Bronchial epithelial cell (primary cell): ENCODE measurements around the gene TINAGL1. TPM values are rescaled to one million over a fixed set of nuclear protein-coding genes. Genes with fewer than 3 reads are reported as not detected.

ENCODE experiments used
- DNase-seq: peaks from one replicate; pipeline ENCODE4 v3.0.0-alpha.2; 2010; ENCODE audit warnings: low read depth
- FAIRE-seq: peaks from 2 replicates; lab custom pipeline; 2011; peaks lifted over from hg19 to GRCh38; lab: Jason Lieb, UNC
- H3K27me3 ChIP-seq: 2 replicates; pipeline ENCODE4 v1.5.1; 2011; ENCODE audit warnings: low read length; ENCODE audit not compliant: control insufficient read depth, insufficient read depth
- H3K36me3 ChIP-seq: 2 replicates; pipeline ENCODE4 v1.5.1; 2011; ENCODE audit warnings: low read length; ENCODE audit not compliant: control insufficient read depth, insufficient read depth
- H3K4me3 ChIP-seq: 2 replicates; pipeline ENCODE4 v1.5.1; 2011; ENCODE audit warnings: mild to moderate bottlenecking, low read depth, low read length, control low read depth
- total RNA-seq: library from RNA; depleted of rRNA; stranded (reverse); fragments of >200 nt; gene quantifications from 2 replicates; pipeline ENCODE4 v1.2.1, GENCODE V29; 2014
- TF ChIP-seq, protein P1 (sequence below): IDR thresholded peaks from 2 replicates; pipeline ENCODE4 v1.5.1; 2011; ENCODE audit warnings: mild to moderate bottlenecking, moderate library complexity, low read length, control low read depth, inconsistent platforms; ENCODE audit not compliant: insufficient read depth, severe bottlenecking

TINAGL1 gene
- total RNA-seq, 1 donor from 2014 or later: 154 TPM

DNA sequence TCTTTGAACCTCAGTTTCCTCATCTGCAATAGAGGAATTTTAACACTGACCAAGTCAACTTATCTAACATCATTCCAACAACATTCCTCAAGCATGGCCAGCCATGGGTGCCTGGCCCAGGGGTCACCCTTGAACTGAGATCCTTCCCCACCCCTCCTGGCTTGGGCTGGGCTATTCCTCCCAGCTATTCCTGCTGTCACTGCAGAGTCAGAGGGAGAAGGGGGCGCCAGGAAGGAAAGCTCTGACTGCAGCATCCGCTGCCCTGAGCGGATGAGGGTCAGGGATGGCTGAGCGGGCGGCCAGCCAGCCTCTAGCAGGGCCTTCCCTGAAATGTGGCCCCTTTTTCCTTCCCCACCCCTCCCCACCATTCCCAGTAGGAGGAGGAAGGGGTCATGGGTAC lies 3.1 kb downstream of the TINAGL1 start:
- no peak overlapping the region for H3K4me3 ChIP-seq
- no peak for FAIRE-seq

DNA sequence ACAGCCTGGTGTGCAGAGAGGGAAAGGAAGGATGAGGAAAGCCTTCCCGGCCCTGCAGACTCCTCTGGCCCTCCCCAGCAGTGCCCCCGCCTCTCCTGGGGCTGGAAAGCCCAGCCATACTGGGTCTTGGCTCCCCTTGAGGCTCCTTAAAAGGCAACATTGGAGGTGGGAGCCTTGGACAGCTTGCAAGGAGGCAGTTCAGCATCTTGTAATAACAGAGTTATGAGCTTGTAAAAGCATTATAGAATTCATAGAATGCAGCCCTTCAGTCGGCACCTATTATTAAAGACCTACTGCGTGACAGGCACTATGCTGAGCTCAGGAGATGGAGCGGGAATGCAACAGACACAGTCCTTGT lies 4.2 kb downstream of the TINAGL1 start:
- Histone ChIP-seq H3K4me3 (no peak overlapping the region), H3K27me3 (no peaks in the 10 kb centered on the region), H3K36me3 (peaks cover 21% of the 10 kb centered on the region)
- no peak for DNase-seq
- no peak for FAIRE-seq
- TF ChIP-seq, protein P1, sequence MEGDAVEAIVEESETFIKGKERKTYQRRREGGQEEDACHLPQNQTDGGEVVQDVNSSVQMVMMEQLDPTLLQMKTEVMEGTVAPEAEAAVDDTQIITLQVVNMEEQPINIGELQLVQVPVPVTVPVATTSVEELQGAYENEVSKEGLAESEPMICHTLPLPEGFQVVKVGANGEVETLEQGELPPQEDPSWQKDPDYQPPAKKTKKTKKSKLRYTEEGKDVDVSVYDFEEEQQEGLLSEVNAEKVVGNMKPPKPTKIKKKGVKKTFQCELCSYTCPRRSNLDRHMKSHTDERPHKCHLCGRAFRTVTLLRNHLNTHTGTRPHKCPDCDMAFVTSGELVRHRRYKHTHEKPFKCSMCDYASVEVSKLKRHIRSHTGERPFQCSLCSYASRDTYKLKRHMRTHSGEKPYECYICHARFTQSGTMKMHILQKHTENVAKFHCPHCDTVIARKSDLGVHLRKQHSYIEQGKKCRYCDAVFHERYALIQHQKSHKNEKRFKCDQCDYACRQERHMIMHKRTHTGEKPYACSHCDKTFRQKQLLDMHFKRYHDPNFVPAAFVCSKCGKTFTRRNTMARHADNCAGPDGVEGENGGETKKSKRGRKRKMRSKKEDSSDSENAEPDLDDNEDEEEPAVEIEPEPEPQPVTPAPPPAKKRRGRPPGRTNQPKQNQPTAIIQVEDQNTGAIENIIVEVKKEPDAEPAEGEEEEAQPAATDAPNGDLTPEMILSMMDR: no peak

More for the DNA sequence above, 3.1 kb downstream of the TINAGL1 start:
- no peak for DNase-seq
- Histone ChIP-seq H3K36me3 (peaks cover 15% of the 10 kb centered on the region), H3K27me3 (no peaks in the 10 kb centered on the region)
- TF ChIP-seq, protein P1: no peak

DNA sequence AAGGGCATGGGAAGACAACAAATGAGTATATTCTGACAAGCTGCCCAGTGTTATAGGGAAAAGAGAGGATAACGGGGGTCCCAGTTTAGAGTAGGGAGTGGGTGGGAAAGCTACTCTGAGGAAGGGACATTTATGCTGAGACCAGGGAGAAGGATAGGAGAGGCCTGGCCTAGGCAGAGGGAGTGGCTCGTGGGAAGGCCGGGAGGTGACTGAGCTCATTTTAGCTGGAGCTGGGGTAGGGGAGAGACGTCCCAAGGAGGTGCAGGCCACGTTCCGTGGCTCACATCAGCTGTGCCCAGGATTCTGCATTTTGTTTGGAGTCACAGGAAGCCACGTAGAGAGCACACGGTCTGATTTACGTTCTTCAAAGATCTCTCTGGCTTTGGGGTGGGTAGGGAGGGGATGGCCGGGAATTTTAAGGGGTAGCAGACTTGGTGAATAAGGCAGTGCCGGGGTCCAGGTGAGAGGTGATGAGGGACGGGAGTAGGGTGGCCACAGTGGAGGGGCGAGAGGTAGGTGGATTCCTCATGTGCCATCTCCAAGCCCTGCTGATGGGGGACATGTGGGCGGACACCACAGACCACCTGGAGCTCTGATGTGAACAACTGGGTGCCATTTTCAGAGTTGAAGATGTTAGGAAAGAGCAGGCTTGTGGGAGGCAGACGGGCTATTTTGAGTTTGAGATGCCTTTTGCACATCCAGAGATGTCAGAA lies 4.7 kb downstream of the TINAGL1 start:
- DNase-seq (no peak), FAIRE-seq (no peak)
- TF ChIP-seq, protein P1: no peak
- no peaks in the 10 kb centered on the region for H3K27me3 ChIP-seq
- H3K4me3 ChIP-seq: no peak overlapping the region
- peaks cover 22% of the 10 kb centered on the region for H3K36me3 ChIP-seq

DNA sequence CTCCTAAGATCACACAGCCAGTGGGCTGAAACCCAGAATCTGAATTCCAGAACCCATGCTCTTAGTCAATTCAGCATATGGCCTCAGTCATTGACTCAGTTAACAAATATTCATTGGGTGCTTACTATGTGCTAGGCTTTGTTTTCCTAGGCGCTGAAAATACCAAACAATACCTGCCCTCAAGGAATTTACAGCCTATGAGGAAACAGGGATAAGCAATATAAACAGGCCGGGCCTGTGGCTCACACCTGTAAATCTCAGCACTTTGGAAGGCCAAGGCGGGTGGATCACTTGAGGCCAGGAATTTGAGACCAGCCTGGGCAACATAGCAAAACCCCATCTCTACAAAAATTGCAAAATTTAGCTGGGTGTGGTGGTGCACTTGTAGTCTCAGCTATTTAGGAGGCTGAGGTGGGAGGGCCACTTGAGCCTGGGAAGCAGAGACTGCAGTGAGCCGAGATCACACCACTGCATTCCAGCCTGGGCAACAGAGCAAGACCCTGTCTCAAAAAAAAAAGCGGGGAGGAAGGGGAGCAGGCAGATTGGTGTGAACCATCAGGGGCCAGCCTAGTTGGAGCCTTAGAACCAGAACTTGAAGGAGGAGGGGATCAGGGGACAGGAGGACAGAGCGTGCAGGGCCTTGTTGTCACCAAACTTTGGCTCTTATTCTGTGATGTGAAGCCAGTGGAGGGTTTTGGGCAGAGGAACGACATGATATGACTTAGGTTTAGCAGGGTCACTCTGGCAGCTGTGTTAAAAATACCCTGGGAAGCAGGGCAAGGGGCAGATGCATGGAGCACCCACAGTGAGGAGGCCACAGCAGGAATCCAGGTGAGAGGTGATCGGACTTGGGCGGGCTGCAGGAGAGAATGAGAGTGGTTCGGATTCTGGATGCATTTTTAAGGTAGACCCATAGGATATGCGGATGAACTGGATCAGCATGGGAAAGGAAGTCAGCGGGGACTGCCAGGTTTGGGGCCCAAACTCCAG lies 5.8 kb downstream of the TINAGL1 start:
- DNase-seq (peak; percentile 93), FAIRE-seq (no peak)
- peaks cover 24% of the 10 kb centered on the region for H3K36me3 ChIP-seq
- no peaks in the 10 kb centered on the region for H3K27me3 ChIP-seq
- TF ChIP-seq, protein P1: no peak
- H3K4me3 ChIP-seq: no peak overlapping the region

DNA sequence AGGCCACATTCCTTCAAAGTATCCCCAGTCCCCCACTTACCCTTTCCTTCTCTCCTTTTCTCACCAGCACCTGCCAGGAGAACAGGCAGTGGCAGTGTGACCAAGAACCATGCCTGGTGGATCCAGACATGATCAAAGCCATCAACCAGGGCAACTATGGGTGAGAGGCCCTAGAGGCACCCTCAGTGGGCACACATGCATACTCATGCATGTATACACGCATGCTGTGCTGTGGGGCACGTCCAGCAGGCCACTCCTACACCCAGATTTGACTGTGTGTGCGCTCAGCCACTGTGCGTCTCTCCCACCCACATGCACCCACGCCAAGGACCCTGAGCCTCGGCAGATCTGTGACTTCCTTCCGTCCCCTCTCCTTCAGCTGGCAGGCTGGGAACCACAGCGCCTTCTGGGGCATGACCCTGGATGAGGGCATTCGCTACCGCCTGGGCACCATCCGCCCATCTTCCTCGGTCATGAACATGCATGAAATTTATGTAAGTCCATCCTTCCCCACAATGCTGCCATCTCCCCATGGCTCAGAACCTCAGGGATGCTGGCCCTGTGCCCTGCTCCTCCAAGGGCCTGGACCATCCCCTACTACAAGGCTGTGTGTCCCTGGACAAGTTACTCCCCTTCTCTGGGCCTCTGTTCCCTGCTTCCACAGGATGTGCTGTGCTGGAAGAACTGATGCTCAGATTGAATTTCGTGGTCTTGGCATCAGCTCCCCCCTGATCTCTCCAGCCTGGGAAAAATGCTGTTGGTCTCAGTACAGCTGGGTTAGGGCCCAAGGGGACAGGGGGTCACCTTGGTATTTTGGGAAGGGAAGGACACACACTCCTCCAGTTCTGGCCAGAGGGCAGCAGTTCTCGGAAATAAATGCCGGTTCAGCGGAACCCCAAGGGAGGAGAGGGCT lies 7.0 kb downstream of the TINAGL1 start:
- peaks cover 24% of the 10 kb centered on the region for H3K36me3 ChIP-seq

More for the DNA sequence above, 7.0 kb downstream of the TINAGL1 start:
- Histone ChIP-seq H3K4me3 (no peak overlapping the region), H3K27me3 (no peaks in the 10 kb centered on the region)
- TF ChIP-seq, protein P1: no peak
- FAIRE-seq (no peak), DNase-seq (no peak)
